DND-41 (cell line): ENCODE results near the gene PSEN1.

ENCODE experiments used
- ATAC-seq: fragments of 200-7000 bp; cut with Tn5 transposase; 3 replicates; pipeline ENCODE4 v1.9.1; 2021; ENCODE audit warnings: low read depth; ENCODE audit not compliant: insufficient read depth
- DNase-seq: peaks from one replicate; pipeline ENCODE4 v3.0.0-alpha.2; 2020
- H2AFZ ChIP-seq: 2 replicates; pipeline ENCODE4 v1.6.0; 2012; ENCODE audit warnings: low read depth, low read length
- H3K27ac ChIP-seq: 2 replicates; pipeline ENCODE4 v1.5.1; 2012; ENCODE audit warnings: low read length, inconsistent platforms
- H3K27me3 ChIP-seq: fragments of 200-600 bp; sonication (generic); 2 replicates; pipeline ENCODE4 v1.6.0; 2012; ENCODE audit warnings: low read length, mild to moderate bottlenecking, inconsistent platforms; ENCODE audit not compliant: insufficient read depth, poor library complexity
- H3K36me3 ChIP-seq: 2 replicates; pipeline ENCODE4 v1.5.1; 2012; ENCODE audit warnings: low read length, inconsistent platforms; ENCODE audit not compliant: insufficient read depth
- H3K4me1 ChIP-seq: 2 replicates; pipeline ENCODE4 v1.5.1; 2012; ENCODE audit warnings: mild to moderate bottlenecking, low read length; ENCODE audit not compliant: insufficient read depth
- H3K4me2 ChIP-seq: 2 replicates; pipeline ENCODE4 v1.6.0; 2012; ENCODE audit warnings: mild to moderate bottlenecking, moderate library complexity, low read length, inconsistent platforms; ENCODE audit not compliant: insufficient read depth
- H3K4me3 ChIP-seq, 2 experiments: fragments of 200-600 bp in 1 of 2; shearing (Covaris generic) in 1 of 2; 2 replicates each; pipeline ENCODE4 v1.5.1; 2012 to 2016; ENCODE audit warnings: inconsistent platforms in 2 of 2, low read length in 2 of 2, mild to moderate bottlenecking in 2 of 2, low read depth in 1 of 2, moderate library complexity in 1 of 2
- H3K79me2 ChIP-seq: 2 replicates; pipeline ENCODE4 v1.6.0; 2012; ENCODE audit warnings: low read length, inconsistent platforms; ENCODE audit not compliant: insufficient read depth
- H3K9ac ChIP-seq: 2 replicates; pipeline ENCODE4 v1.6.0; 2012; ENCODE audit warnings: low read depth, mild to moderate bottlenecking, inconsistent platforms, low read length, moderate library complexity
- H3K9me3 ChIP-seq: 2 replicates; pipeline ENCODE4 v1.5.1; 2012; ENCODE audit warnings: low read length, moderate library complexity, mild to moderate bottlenecking, inconsistent platforms; ENCODE audit not compliant: insufficient read depth, severe bottlenecking
- H4K20me1 ChIP-seq: 2 replicates; pipeline ENCODE4 v1.6.0; 2012; ENCODE audit warnings: low read length; ENCODE audit not compliant: insufficient read depth
- EZH2 ChIP-seq: IDR thresholded peaks from 3 replicates; pipeline ENCODE4 v1.6.1; 2012; ENCODE audit warnings: borderline replicate concordance, low read depth, mild to moderate bottlenecking, moderate library complexity, low read length, inconsistent platforms; ENCODE audit not compliant: severe bottlenecking
- TF ChIP-seq, protein P1 (sequence below): IDR thresholded peaks from 2 replicates; pipeline ENCODE4 v1.5.1; 2012; ENCODE audit warnings: borderline replicate concordance, low read length, moderate library complexity, mild to moderate bottlenecking; ENCODE audit not compliant: poor library complexity, severe bottlenecking; ENCODE audit errors: extremely low read depth

Gene PSEN1

DNA sequence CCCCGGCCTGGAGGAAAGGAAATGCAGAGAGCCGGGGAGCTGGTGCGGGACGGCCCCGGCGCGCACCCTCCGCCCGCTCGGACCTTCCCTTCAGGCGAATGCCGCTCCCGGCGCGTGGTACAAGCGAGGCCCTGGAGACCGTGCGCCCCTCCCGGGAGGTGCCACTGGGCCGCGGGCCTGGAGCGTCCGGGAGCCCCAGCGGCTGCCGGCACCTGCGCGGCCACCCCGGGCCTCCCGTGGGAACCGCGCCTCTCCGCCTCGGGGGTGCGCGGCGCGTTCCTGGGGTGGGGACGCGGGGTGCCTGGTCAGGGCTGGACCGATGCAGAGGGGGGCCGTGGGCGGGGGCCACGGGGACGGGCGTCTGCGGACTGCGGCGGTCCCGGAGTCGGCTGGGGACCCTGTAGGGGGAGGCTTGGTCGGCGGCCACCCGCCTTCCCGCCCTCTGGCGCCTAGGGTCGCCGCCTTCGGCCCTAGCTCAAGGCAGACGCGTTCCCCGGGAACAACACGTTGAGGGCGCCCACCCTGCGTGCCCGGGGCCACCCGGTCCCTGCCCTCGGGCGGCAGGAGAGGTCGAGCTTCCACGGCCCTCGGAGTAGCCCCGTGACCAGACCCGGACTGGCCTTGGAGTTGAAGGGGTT, 101.6 kb downstream of the PSEN1 start:
- no peak for TF ChIP-seq EZH2
- TF ChIP-seq, protein P1, sequence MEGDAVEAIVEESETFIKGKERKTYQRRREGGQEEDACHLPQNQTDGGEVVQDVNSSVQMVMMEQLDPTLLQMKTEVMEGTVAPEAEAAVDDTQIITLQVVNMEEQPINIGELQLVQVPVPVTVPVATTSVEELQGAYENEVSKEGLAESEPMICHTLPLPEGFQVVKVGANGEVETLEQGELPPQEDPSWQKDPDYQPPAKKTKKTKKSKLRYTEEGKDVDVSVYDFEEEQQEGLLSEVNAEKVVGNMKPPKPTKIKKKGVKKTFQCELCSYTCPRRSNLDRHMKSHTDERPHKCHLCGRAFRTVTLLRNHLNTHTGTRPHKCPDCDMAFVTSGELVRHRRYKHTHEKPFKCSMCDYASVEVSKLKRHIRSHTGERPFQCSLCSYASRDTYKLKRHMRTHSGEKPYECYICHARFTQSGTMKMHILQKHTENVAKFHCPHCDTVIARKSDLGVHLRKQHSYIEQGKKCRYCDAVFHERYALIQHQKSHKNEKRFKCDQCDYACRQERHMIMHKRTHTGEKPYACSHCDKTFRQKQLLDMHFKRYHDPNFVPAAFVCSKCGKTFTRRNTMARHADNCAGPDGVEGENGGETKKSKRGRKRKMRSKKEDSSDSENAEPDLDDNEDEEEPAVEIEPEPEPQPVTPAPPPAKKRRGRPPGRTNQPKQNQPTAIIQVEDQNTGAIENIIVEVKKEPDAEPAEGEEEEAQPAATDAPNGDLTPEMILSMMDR, result no peak
- no peak overlapping the region for H2AFZ ChIP-seq
- peaks cover 8% of the 10 kb centered on the region for H3K27me3 ChIP-seq
- no peaks in the 10 kb centered on the region for H4K20me1 ChIP-seq
- H3K79me2 ChIP-seq, result no peaks in the 10 kb centered on the region
- no peaks in the 10 kb centered on the region for H3K36me3 ChIP-seq
- no peak overlapping the region for H3K9ac ChIP-seq
- no peaks in the 10 kb centered on the region for H3K9me3 ChIP-seq
- no peak overlapping the region for H3K4me2 ChIP-seq
- no peak overlapping the region for H3K4me3 ChIP-seq
- H3K27ac ChIP-seq, result no peak overlapping the region
- ATAC-seq (no peak), DNase-seq (no peak)
- peaks cover 14% of the 10 kb centered on the region for H3K4me1 ChIP-seq

DNA sequence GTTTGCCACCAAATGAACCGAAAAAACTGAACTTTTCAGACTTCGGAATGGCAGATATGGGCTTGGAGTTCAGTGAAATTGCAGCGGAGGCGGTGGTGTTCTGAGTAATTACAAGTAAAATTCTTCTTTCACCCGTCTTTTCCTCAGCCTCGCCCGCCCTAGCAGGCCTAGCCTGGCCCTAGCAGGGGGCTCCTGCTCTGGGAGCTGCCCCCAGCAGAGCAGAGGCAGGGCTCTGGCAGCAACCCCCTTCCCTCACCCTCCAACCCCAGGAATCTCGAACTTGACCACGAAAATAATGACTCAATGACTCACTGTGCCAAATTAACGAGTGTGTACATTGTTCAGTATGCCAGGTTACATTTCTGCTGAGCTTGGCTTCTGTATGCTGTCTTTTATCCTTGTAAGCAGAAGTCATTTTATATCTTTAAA, 102.1 kb downstream of the PSEN1 start:
- TF ChIP-seq, protein P1, result no peak
- TF ChIP-seq EZH2, result no peak
- H3K4me1 ChIP-seq, result peaks cover 20% of the 10 kb centered on the region
- no peak overlapping the region for H3K4me3 ChIP-seq
- DNase-seq (no peak), ATAC-seq (no peak)
- no peaks in the 10 kb centered on the region for H3K79me2 ChIP-seq
- no peaks in the 10 kb centered on the region for H3K36me3 ChIP-seq
- H3K27ac ChIP-seq, result no peak overlapping the region
- no peaks in the 10 kb centered on the region for H4K20me1 ChIP-seq
- H3K4me2 ChIP-seq, result no peak overlapping the region
- H3K9me3 ChIP-seq, result no peaks in the 10 kb centered on the region
- no peak overlapping the region for H3K9ac ChIP-seq
- H3K27me3 ChIP-seq, result peaks cover 8% of the 10 kb centered on the region
- no peak overlapping the region for H2AFZ ChIP-seq

- no peak overlapping the region for H3K9ac ChIP-seq
- peaks cover 24% of the 10 kb centered on the region for H3K4me1 ChIP-seq
- TF ChIP-seq, protein P1, result no peak
- no peak for TF ChIP-seq EZH2
- no peak for ATAC-seq
- no peak overlapping the region for H3K4me2 ChIP-seq
- peaks cover 5% of the 10 kb centered on the region for H3K27me3 ChIP-seq
- no peaks in the 10 kb centered on the region for H3K79me2 ChIP-seq
- DNase-seq, result no peak
- H3K9me3 ChIP-seq, result no peaks in the 10 kb centered on the region
- no peaks in the 10 kb centered on the region for H3K36me3 ChIP-seq
- H4K20me1 ChIP-seq, result no peaks in the 10 kb centered on the region
- H2AFZ ChIP-seq, result no peak overlapping the region
- H3K27ac ChIP-seq, result no peak overlapping the region
- H3K4me3 ChIP-seq, result no peak overlapping the region
Measured at GRCh38 chr14:73238941-73239340, 102.6 kb downstream of the PSEN1 start.
